ENCODE measurements around the gene CDC37L1.

GRCh38 chr9:4741365-4742089, 62.2 kb downstream of the CDC37L1 start:
- TF ChIP-seq CTCF (IDR thresholded peaks at IDR 0.05) (no peak), POLR2A (IDR thresholded peaks at IDR 0.05) (no peak)
